ENCODE data around the gene F2R. TPM values are rescaled to one million over a fixed set of nuclear protein-coding genes. Genes with fewer than 3 reads are reported as not detected.
"Not testable (repeated sequence)": the region's sequence is repeated elsewhere in the genome, so short reads cannot be mapped to it uniquely, and the experiment has no call there.

The F2R gene
- total and polyA plus RNA-seq, 10 donors, result 4.7 to 128 (median 70.8) TPM

GRCh38 chr5:76737846-76738245 lies 21.9 kb downstream of the F2R start:
- intact Hi-C loops (cut with DNase I; ENCODE audit: low total_unique reads), result no loop called here
- H3K4me3 ChIP-seq, result no peak overlapping the region
- peak overlapping the region in 7 of 8 donors; percentile 51 to 83 (median 79) for H3K27ac ChIP-seq
- peaks cover 12 to 63% (median 37%) of the 10 kb centered on the region in 6 donors for H3K4me1 ChIP-seq
- H3K27me3 ChIP-seq (replicated peaks in 1 of 7), result no peaks in the 10 kb centered on the region
- no peak for DNase-seq
- peaks cover 0 to 18% (median 5%) of the 10 kb centered on the region in 6 donors for H3K36me3 ChIP-seq
- H3K9me3 ChIP-seq, result no peaks in the 10 kb centered on the region
- no peak for TF ChIP-seq POLR2AphosphoS5 (IDR thresholded peaks at IDR 0.05)
- no peak for TF ChIP-seq POLR2A (IDR thresholded peaks at IDR 0.05)
- TF ChIP-seq CTCF (IDR thresholded peaks at IDR 0.05 in 8 of 11, conservative IDR thresholded peaks at IDR 0.05 in 3 of 11), result no peak
- WGBS, 5 donors, result 82 to 91% (median 85%) methylated on average over 5 of the region's 5 CpGs

DNA sequence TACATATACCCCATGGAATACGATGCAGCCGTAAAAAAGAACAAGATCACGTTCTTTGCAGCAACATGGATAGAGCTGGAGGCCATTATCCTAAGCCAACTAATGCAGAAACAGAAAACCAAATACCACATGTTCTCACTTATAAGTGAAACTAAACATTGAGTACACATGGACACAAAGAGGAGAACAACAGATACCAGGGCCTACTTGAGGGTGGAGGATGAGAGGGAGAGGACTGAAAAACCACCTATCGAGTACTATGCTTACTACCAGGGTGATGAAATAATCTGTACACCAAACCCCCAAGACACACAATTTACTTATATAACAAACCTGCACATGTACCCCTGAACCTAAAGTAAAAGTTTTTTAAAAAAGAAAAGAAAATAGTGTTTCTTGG lies 25.6 kb downstream of the F2R start:
- intact Hi-C loops (cut with DNase I; ENCODE audit: low total_unique reads), result not testable (repeated sequence)

DNA sequence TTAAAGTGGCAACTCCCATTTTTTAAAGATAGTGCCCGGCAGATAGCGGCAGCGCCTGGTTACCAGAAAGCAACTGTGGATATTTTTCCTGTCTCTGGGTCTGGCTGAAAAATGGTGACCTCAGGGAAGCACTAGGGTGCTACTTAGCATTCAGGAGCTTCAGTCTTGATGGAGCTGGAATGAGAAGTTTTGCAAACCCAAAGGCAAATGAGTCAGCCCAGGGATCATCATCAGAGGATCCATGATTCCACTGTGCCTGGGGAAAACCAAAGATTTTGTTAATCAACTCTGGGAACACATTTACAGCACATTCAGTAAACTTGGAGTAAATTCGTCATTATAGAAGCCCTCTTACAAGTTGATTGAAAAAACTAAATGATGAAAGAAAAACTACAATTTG lies 26.7 kb downstream of the F2R start:
- Histone ChIP-seq H3K9me3 (no peaks in the 10 kb centered on the region), H3K27ac (peak overlapping the region in 3 of 8 donors; percentile 27 to 55 (median 49)), H3K36me3 (no peaks in the 10 kb centered on the region), H3K4me3 (no peak overlapping the region), H3K4me1 (peaks cover 0 to 30% (median 18%) of the 10 kb centered on the region in 6 donors), H3K27me3 (replicated peaks in 1 of 7) (no peaks in the 10 kb centered on the region)
- TF ChIP-seq POLR2AphosphoS5 (IDR thresholded peaks at IDR 0.05) (no peak), CTCF (IDR thresholded peaks at IDR 0.05 in 8 of 11, conservative IDR thresholded peaks at IDR 0.05 in 3 of 11) (no peak), POLR2A (IDR thresholded peaks at IDR 0.05) (no peak)
- WGBS, 5 donors, result 85 to 93% (median 92%) methylated on average over 4 of the region's 4 CpGs
- intact Hi-C loops (cut with DNase I; ENCODE audit: low total_unique reads), result no loop called here
- no peak for DNase-seq

More for the DNA sequence above, 25.6 kb downstream of the F2R start:
- H3K36me3 ChIP-seq; H3K9me3 ChIP-seq; H3K27me3 ChIP-seq (replicated peaks in 1 of 7); H3K4me3 ChIP-seq; DNase-seq: not testable (repeated sequence)
- Histone ChIP-seq H3K4me1 (peaks cover 6 to 40% (median 27%) of the 10 kb centered on the region in 6 donors), H3K27ac (peak overlapping the region in 4 of 8 donors; percentile 6 to 55 (median 46))
- 92 to 96% (median 94%) methylated on average over 4 of the region's 4 CpGs for WGBS, 5 donors

DNA sequence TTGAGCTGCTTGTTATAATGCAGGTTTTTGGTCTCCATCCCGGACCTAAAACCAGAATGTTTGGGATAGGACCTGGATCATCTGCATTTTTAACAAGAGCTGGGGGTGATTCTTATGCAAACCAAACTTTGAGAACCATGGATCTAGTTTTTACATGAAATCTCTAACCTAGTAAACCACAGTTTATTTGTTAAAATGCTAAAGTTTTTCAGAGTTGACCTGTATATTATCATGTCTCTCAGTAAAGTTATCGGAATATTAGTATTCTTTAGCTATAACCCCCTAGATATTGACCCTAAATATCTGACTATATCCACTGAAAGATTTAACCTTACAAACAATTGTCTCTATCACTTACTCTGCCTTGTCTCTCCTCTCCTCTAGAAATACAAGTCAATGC lies 28.7 kb downstream of the F2R start:
- Histone ChIP-seq H3K9me3 (no peaks in the 10 kb centered on the region), H3K27ac (peak overlapping the region in 2 of 8 donors; percentile 36 to 40), H3K4me1 (peaks cover 0 to 9% (median 4%) of the 10 kb centered on the region in 6 donors), H3K4me3 (no peak overlapping the region), H3K36me3 (no peaks in the 10 kb centered on the region), H3K27me3 (replicated peaks in 1 of 7) (no peaks in the 10 kb centered on the region)
- intact Hi-C loops (cut with DNase I; ENCODE audit: low total_unique reads), result no loop called here
- TF ChIP-seq POLR2A (IDR thresholded peaks at IDR 0.05) (no peak), POLR2AphosphoS5 (IDR thresholded peaks at IDR 0.05) (no peak), CTCF (IDR thresholded peaks at IDR 0.05 in 8 of 11, conservative IDR thresholded peaks at IDR 0.05 in 3 of 11) (no peak)
- 81 to 90% (median 89%) methylated on average over 2 of the region's 2 CpGs for WGBS, 5 donors
- DNase-seq, result no peak

DNA sequence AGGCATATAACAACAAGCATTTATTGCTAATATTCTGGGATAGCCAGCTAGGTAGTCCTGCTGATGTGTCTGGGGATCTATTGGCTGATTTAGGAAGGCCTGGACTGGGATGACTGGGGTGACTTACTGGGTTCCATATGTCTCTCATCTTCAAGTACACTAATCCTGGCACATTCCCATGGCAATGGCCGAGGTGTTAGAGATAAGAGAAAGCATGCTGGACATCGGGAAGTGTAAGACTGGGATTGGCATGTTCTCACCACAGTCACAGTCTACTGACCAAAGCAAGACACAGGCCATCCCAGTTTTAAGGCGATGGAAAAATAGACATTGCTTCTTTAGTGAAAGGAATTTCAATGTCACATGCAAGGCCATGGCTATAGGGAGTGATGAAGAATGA lies 29.7 kb downstream of the F2R start:
- DNase-seq, result no peak
- Histone ChIP-seq H3K4me3 (no peak overlapping the region), H3K36me3 (no peaks in the 10 kb centered on the region), H3K27me3 (replicated peaks in 1 of 7) (no peaks in the 10 kb centered on the region), H3K27ac (no peak overlapping the region), H3K9me3 (no peaks in the 10 kb centered on the region), H3K4me1 (peaks cover 0 to 6% (median 2%) of the 10 kb centered on the region in 6 donors)
- no peak for TF ChIP-seq CTCF (IDR thresholded peaks at IDR 0.05 in 8 of 11, conservative IDR thresholded peaks at IDR 0.05 in 3 of 11)
- TF ChIP-seq POLR2A (IDR thresholded peaks at IDR 0.05), result no peak
- TF ChIP-seq POLR2AphosphoS5 (IDR thresholded peaks at IDR 0.05), result no peak
- WGBS, 5 donors, result 80 to 87% (median 82%) methylated on average over 3 of the region's 3 CpGs
- intact Hi-C loops (cut with DNase I; ENCODE audit: low total_unique reads), result no loop called here
